ENCODE measurements around the gene TFF3.

The TFF3 gene

GRCh38 chr21:42319851-42320572, 4.8 kb upstream of the TFF3 start:
- peak overlapping the region; percentile 21 for H3K4me3 ChIP-seq (ENCODE audit: low read length, poor library complexity, severe bottlenecking)
- TF ChIP-seq, protein P1, sequence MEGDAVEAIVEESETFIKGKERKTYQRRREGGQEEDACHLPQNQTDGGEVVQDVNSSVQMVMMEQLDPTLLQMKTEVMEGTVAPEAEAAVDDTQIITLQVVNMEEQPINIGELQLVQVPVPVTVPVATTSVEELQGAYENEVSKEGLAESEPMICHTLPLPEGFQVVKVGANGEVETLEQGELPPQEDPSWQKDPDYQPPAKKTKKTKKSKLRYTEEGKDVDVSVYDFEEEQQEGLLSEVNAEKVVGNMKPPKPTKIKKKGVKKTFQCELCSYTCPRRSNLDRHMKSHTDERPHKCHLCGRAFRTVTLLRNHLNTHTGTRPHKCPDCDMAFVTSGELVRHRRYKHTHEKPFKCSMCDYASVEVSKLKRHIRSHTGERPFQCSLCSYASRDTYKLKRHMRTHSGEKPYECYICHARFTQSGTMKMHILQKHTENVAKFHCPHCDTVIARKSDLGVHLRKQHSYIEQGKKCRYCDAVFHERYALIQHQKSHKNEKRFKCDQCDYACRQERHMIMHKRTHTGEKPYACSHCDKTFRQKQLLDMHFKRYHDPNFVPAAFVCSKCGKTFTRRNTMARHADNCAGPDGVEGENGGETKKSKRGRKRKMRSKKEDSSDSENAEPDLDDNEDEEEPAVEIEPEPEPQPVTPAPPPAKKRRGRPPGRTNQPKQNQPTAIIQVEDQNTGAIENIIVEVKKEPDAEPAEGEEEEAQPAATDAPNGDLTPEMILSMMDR (conservative IDR thresholded peaks at IDR 0.05; ENCODE audit: low read length), result peak; percentile 35
- TF ChIP-seq EZH2phosphoT487 (IDR thresholded peaks at IDR 0.05; ENCODE audit: borderline replicate concordance), result no peak
- no peaks in the 10 kb centered on the region for H3K27me3 ChIP-seq (ENCODE audit: insufficient read depth, low read length, poor library complexity, severe bottlenecking)
- no peaks in the 10 kb centered on the region for H3K9me3 ChIP-seq (ENCODE audit: insufficient read depth, low read depth, low read length)
- no peaks in the 10 kb centered on the region for H3K79me2 ChIP-seq (ENCODE audit: insufficient read depth, low read length)
- H3K9me2 ChIP-seq (replicated peaks; ENCODE audit: low read depth, low read length), result no peaks in the 10 kb centered on the region
- peak overlapping the region; percentile 67 for H3K4me2 ChIP-seq (ENCODE audit: low read depth, low read length, poor library complexity, severe bottlenecking)
- peaks cover 33% of the 10 kb centered on the region for H3K4me1 ChIP-seq (ENCODE audit: insufficient read depth, low read length, poor library complexity, severe bottlenecking)
- H3K36me3 ChIP-seq (ENCODE audit: insufficient read depth, low read length), result no peaks in the 10 kb centered on the region
- peak overlapping the region; percentile 37 for H3K9ac ChIP-seq (ENCODE audit: low read depth, low read length, poor library complexity, severe bottlenecking)
- no peaks in the 10 kb centered on the region; the same call in 1 of the 2 replicates for H3F3A ChIP-seq (ENCODE audit: low read depth)
- peak overlapping the region; percentile 53; the same call in 1 of the 2 replicates for H2AFZ ChIP-seq (ENCODE audit: low read length)
- H4K20me1 ChIP-seq (ENCODE audit: insufficient read depth, low read length, poor library complexity, severe bottlenecking), result no peaks in the 10 kb centered on the region

GRCh38 chr21:42319376-42319775, 4.2 kb upstream of the TFF3 start:
- H4K20me1 ChIP-seq (ENCODE audit: insufficient read depth, low read length, poor library complexity, severe bottlenecking), result no peaks in the 10 kb centered on the region
- H3K27me3 ChIP-seq (ENCODE audit: insufficient read depth, low read length, poor library complexity, severe bottlenecking), result no peaks in the 10 kb centered on the region
- H3K4me2 ChIP-seq (ENCODE audit: low read depth, low read length, poor library complexity, severe bottlenecking), result peak overlapping the region; percentile 67
- H3K4me1 ChIP-seq (ENCODE audit: insufficient read depth, low read length, poor library complexity, severe bottlenecking), result peaks cover 33% of the 10 kb centered on the region
- H3K9me2 ChIP-seq (replicated peaks; ENCODE audit: low read depth, low read length), result no peaks in the 10 kb centered on the region
- peak overlapping the region; percentile 21 for H3K4me3 ChIP-seq (ENCODE audit: low read length, poor library complexity, severe bottlenecking)
- H2AFZ ChIP-seq (ENCODE audit: low read length), result peak overlapping the region; percentile 53
- peak overlapping the region; percentile 37 for H3K9ac ChIP-seq (ENCODE audit: low read depth, low read length, poor library complexity, severe bottlenecking)
- no peaks in the 10 kb centered on the region; the same call in 1 of the 2 replicates for H3F3A ChIP-seq (ENCODE audit: low read depth)
- no peaks in the 10 kb centered on the region for H3K36me3 ChIP-seq (ENCODE audit: insufficient read depth, low read length)
- no peaks in the 10 kb centered on the region for H3K79me2 ChIP-seq (ENCODE audit: insufficient read depth, low read length)
- TF ChIP-seq EZH2phosphoT487 (IDR thresholded peaks at IDR 0.05; ENCODE audit: borderline replicate concordance), result no peak
- TF ChIP-seq, protein P1 (conservative IDR thresholded peaks at IDR 0.05; ENCODE audit: low read length), result no peak
- H3K9me3 ChIP-seq (ENCODE audit: insufficient read depth, low read depth, low read length), result no peaks in the 10 kb centered on the region

DNA sequence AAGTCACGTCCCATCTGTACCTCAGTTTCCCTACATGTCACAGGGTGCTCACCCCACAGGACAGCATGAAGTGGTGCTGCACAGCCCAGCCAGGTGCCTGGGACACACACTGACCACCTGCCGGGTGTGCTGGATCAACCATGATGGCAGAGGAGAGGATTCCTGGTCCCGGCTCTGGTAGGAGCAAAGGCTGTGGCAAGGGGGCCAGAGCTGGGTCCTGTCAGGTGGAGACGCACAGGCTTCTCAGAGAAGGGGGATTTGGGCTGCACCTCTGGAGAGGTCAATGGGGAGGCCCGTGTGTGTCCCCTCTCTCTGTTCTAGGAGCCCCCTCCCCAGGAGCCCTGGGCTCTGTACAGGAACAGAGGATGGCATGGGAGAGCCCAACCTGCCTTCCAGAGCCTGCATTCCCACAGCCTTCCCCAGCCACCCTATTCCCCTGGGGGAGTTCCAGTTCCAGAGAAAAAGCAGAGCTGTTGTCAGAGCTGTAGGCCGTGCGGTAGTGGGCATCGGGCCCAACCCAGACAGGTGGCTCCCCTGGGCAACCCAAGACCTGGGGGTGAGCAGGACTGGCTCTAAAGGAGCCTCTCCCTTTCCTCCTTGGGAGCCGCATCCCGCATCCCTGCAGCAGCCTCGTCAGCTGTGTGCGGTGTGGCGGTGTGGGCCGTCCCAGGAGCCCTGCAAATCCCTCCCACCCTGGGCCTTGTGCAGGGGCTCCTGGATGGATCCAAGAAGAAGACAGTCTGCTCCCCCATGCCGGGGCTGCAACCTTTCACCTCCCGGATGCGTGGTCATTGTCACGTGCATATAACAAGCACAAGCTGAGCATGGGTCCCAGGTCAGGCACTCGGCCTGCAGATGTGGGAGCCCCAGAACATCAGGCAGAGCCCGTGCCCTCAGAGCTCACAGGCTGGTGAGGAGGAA, 2.9 kb upstream of the TFF3 start:
- H3K4me3 ChIP-seq (ENCODE audit: low read length, poor library complexity, severe bottlenecking), result no peak overlapping the region
- no peaks in the 10 kb centered on the region for H3K79me2 ChIP-seq (ENCODE audit: insufficient read depth, low read length)
- peaks cover 41% of the 10 kb centered on the region for H3K4me1 ChIP-seq (ENCODE audit: insufficient read depth, low read length, poor library complexity, severe bottlenecking)
- no peaks in the 10 kb centered on the region for H3K36me3 ChIP-seq (ENCODE audit: insufficient read depth, low read length)
- no peaks in the 10 kb centered on the region for H4K20me1 ChIP-seq (ENCODE audit: insufficient read depth, low read length, poor library complexity, severe bottlenecking)
- no peak for TF ChIP-seq EZH2phosphoT487 (IDR thresholded peaks at IDR 0.05; ENCODE audit: borderline replicate concordance)
- TF ChIP-seq, protein P1 (conservative IDR thresholded peaks at IDR 0.05; ENCODE audit: low read length), result no peak
- no peak overlapping the region for H2AFZ ChIP-seq (ENCODE audit: low read length)
- H3K9me3 ChIP-seq (ENCODE audit: insufficient read depth, low read depth, low read length), result no peaks in the 10 kb centered on the region
- no peaks in the 10 kb centered on the region for H3K9me2 ChIP-seq (replicated peaks; ENCODE audit: low read depth, low read length)
- no peaks in the 10 kb centered on the region for H3K27me3 ChIP-seq (ENCODE audit: insufficient read depth, low read length, poor library complexity, severe bottlenecking)
- H3F3A ChIP-seq (ENCODE audit: low read depth), result no peaks in the 10 kb centered on the region; the same call in 1 of the 2 replicates
- no peak overlapping the region for H3K9ac ChIP-seq (ENCODE audit: low read depth, low read length, poor library complexity, severe bottlenecking)
- H3K4me2 ChIP-seq (ENCODE audit: low read depth, low read length, poor library complexity, severe bottlenecking), result no peak overlapping the region
